Mucosa of gallbladder (tissue), 1 donor: ENCODE measurements around the gene ABHD2. TPM values are rescaled to one million over a fixed set of nuclear protein-coding genes. Genes with fewer than 3 reads are reported as not detected.
"Not testable (repeated sequence)": the region's sequence is repeated elsewhere in the genome, so short reads cannot be mapped to it uniquely, and the experiment has no call there.

Experiments used
- DNase-seq: peaks from one replicate; pipeline ENCODE4 v3.0.0-alpha.2; 2020; ENCODE audit warnings: low spot score
- total RNA-seq: library from RNA; stranded (reverse); gene quantifications from one replicate; pipeline ENCODE4 v1.2.1, GENCODE V29; 2021
- donor health status: DM: no; HTN: no; CAD: no.

Gene ABHD2
- 430 TPM for total RNA-seq

DNA sequence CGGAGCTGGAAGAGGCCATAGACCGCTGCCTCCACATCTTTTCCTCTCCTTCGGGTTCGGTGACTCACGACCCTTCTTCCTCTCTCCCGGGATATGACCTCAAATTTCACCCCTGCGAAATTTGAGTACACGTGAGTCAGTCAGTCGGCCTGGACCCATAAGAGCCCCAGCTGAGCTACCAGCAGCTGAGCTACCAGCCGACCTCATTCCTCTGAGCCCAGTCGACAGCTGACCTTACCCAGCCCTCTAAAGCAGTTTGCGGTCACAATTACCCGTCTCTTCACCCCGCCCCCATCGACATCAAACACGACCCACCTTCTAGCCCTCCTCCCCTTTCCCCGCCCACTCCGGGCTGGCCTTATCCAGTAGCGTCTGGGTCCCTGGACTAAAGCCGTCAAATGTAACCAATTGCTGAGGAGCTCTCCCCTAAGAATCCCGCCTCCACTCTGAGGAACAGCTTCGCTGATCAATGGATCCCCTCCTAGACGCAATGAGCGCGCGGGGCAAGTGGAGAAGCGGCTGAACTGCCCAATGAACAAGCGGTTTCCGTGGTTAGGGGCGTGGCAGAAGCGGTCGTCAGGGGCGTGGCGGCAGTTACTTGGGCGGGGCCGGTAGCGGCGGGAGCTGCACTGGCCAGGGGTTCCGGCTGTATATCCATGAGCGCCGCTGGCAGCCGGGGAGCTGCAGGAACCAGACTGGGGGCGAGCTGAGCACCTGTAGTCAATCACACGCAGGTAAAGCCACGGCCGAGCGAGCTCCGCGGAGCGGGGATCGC, at the start of gene ABHD2:
TSS of gene ABHD2 (plus strand) at position 627 of the 775 bp plus-strand sequence. CDS start 27,872 bp downstream, outside the sequence.
- peak; percentile 99 for DNase-seq

DNA sequence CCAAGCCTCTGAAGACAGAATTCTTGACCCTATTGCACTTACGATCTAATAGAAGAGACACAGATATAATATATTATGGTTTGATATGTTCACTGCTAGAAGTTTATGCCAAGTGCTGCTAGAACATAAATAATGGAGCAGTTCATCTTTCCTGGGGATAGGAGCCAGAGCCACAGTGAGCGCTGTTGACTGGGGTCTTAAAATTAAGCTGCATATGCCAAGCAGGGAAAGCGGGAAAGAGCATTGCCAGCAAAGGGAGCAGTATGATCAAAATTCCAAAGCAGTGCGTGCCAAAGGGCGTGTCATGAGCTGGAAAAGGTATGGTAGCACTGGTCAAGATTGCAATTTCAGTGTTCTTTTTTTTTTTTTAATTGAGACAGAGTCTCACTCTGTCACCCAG, 49.1 kb upstream of the ABHD2 start:
- no peak for DNase-seq

DNA sequence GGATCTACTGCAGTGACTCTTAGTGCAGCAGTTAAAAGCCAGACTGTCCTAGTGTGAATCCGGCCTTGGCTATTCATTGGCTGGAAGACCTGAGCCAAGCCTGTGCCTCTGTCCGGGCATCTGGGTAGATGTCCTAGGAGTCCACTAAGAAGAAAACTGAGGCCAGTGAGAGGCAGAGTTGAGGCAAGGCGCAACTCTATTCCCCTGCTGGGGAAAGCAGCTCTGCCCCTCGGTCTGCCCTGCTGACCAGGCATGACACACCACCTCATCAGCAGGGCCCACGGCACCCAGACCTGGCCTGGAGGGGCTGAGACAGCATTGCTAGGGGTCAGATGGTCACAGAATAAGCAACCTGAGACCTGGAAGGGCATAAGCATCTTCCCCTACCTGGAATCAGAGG, 46.7 kb upstream of the ABHD2 start:
- DNase-seq = no peak

- DNase-seq = no peak
Measured at GRCh38 chr15:89042387-89042786, 45.9 kb upstream of the ABHD2 start.

DNA sequence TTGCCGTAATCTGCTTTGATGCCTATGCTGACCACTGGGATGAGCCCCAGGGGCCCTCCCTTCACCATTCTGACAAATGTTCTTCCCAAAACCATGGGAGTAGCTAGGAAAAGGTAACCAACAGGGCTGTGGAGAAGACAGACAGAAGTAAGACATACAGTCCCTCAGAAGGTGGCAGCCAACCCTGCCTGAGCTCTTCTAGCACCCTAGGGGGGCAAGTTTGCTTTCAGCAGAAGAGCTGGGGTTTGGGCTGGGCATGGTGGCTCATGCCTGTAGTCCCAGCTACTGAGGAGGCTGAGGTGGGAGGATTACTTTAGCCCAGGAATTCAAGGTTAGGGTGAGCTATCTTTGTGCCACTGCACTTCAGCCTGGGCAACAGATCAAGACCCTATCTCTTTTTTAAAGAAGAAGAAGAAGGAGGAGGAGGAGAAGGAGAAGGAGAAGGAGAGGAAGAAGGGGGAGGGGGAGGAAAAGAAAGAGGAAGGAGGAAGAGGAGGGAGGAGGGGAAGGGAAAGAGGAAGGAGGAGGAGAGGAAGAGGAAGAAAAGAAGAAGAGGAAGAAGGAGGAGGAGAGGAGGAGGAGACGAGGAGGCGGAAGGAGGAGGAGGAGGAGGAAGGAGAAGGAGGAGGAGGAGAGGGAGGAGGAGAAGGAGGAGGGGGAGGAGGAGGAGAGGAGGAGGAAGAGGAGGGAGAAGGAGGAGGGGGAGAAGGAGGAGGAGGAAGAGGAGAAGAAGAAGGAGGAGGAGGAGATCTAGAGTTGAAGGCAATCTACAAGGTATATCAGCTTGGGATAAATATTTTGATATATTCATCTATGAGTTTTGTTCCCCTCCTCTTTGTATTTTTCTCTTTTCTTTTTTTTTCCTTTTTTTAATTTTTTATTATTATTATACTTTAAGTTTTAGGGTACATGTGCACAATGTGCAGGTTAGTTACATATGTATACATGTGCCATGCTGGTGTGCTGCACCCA, 44.9 kb upstream of the ABHD2 start:
- DNase-seq = no peak

DNA sequence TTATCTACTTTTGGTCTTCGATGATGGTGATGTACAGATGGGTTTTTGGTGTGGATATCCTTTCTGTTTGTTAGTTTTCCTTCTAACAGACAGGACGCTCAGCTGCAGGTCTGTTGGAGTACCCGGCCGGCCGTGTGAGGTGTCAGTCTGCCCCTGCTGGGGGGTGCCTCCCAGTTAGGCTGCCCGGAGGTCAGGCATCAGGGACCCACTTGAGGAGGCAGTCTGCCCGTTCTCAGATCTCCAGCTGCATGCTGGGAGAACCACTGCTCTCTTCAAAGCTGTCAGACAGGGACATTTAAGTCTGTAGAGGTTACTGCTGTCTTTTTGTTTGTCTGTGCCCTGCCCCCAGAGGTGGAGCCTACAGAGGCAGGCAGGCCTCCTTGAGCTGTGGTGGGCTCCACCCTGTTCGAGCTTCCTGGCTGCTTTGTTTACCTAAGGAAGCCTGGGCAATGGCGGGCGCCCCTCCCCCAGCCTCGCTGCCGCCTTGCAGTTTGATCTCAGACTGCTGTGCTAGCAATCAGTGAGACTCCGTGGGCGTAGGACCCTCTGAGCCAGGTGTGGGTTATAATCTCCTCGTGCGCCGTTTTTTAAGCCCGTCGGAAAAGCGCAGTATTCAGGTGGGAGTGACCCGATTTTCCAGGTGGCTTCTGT, 39.1 kb upstream of the ABHD2 start:
- not testable (repeated sequence) for DNase-seq

DNA sequence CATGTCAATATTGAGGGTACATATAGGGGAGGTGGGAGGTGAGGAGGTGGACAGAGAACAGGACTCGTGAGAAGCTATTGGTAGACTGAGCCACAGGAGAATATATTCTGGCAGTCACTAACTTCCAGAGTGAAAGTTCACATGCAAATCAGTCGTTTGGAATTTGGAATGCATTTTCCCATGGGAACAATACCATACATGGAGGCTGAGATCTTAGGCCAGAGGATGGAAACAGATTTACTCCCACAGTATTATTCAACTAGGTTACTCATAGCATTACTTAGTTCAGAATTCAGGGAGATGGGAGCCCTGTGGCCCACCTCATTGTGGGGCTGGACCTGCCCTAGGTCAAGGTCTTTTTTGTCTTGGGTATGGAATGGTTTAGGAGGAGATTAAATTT, 36.4 kb upstream of the ABHD2 start:
- no peak for DNase-seq

DNA sequence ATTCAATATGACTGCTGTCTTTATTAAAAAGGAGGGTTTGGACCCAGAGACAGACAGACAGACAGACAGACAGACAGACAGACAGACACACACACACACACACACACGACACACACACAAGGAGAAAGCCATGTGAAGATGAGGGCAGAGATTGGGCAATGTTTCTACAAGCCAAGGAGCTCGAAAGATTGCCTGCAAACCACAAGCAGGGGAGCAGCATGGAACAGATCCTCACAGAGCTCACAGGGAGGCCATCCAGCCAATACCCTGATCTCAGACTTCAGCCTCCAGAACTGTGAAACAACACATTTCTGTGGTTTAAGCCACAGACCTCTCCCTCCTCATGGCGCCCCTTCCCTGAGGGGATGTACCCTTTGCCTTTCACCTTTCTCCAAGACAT, 35.8 kb upstream of the ABHD2 start:
- DNase-seq = no peak

- no peak for DNase-seq
Measured at GRCh38 chr15:89054873-89055272, 33.4 kb upstream of the ABHD2 start.

DNA sequence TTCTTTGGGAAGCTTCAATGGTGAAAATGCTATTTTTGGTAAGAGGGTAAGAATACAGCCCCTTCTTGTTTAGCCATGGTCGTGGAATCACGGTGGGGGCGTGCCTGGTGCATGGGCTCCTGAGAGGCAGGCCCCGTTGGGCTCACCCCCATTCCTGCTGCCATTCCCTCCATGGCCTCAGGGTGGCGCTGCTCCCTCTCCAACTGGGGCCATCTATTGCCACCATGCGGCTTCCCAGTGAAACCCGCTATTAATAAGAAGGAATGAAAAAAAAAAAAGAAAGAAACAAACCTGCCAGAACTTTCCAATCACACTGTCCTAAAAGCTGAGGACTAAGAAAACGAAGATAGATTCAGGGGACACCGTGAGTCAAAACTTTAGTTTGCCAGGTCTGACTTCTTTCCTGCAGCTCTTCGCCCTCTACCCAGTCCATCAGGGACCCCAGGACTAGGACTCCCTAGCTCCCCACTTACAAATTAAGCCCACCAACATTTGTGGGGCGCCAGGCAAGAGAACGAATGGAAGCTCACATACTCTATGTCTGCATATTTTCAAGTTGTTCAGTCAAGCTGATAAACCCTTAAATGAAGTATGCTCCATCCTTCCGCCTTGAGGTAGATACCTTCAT, 30.6 kb upstream of the ABHD2 start:
- DNase-seq = peak; percentile 83

DNA sequence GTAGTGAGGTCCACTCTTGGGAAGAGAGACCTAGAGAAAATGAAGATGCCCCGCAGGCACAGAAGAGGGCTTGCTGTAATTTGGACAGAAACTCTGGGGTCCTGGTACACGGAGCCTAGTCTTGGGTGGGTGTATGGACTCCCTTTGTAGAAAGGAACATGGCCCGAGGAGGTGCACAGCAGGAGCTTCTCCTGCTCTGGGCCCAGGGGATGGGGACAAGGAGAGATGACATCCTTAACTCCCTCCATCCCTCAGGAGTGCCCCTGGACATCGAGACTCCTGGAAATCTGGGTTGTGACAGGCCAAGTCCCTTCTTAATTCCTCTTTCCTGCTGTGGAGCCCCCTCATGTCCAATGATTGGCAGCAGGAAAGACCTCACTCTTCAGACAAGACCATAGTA, 29.9 kb upstream of the ABHD2 start:
- no peak for DNase-seq

DNA sequence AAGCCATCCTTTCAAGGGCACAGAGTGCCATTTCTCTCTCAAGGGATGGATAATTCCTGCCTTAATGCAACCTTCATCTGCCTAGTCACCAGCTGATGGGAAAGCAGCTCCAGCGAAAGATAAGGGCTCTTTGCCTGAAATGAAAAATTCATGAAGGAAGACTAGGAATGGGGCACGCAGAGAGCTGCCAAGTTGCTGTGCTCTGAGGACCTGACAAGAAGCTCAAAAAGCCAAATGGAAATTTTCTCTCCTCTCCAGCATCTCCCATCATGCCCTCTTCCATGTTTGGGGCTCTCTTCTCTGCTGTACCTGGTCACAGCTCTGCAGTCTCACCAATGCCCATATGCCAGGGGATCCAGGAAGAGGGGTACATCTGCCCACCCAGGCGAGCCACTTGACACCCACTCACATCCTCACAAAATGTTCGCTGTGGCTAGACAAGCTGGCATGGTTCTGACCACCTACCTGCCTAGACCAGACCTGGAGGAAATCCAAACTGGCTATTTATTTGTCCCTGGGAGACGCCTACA, 29.3 kb upstream of the ABHD2 start:
- DNase-seq = no peak

GRCh38 chr15:89066280-89066679, 22.0 kb upstream of the ABHD2 start:
- DNase-seq = no peak

DNA sequence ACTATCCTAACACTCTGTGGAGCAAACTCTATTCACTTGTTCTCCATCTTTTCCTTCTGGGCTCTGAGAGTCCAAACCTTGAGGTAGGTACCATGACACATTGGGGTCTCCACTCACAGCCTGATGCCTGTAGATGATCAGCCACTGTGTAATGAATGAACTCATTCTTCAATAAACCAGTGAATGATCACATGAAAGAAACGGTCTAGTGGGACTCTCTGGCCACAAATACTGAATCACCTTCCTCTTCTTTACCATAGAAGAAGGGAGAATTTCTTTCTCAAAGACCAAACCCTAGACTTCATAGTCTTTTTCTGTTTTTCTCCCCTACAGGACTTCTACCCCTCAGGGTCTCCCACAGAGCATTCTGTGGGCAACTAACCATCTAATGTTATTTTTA, 20.5 kb upstream of the ABHD2 start:
- no peak for DNase-seq

GRCh38 chr15:89068325-89068784, 19.9 kb upstream of the ABHD2 start:
- peak; percentile 28 for DNase-seq

DNA sequence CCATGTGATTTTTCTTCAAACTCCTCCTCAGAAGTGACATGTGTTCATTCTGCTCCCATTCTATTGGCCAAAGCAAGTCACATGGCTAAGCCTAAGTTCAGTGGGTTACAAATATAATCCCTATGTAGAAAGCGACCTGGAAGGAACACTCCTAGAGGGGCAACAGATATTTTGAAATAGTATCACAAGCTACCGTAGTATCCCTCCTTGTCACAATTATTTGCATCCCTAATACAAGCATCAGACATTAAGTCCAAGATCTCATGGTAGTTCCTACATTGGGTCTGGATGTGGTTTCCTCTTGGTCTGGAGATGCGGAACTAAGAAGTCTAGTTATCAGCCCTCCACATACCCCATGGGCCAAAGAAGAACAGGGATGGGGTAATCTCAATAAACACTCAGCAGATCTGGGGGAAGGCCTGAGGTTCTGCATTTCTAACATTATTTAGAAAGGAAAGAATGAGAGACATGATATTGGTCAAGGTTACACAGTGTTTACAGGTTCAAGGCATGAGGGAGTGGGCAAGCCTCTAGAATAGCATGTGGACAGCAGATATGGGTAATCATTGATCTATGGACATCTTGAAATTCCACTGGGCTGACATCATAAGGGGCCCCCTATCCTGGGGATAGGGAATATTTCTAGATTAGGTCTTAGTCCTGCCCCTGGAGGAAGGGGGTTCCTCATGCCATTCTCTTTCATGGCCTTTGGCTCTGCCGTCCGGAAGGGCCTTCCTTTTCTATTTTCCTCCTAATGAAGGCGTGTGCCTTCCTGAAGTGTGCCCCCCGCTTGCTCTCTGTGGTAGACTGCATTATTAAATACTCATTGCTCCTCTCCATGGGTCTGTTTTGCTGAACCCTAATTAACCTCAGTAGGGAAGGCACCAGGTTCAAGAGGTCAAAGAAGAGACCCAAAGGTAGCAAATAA, 17.8 kb upstream of the ABHD2 start:
- DNase-seq = no peak

DNA sequence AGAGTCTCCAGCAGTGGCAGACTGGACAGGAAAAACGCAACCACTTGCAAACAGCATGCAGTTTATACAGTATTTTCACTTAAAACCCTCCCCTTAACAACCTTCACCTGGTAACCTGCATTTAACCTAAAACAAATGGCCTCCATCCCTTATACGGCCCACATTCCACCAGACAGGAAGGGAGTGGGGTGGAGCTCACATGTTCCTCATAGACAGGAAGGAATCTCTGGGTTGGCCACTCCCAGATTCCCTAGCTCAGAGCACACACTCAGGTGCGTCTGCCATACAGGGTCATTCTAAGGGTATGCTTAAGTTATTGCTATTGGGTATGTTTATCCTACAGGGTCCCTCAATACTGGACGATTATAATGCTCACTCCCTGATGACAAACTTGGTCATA, 16.8 kb upstream of the ABHD2 start:
- DNase-seq = no peak

DNA sequence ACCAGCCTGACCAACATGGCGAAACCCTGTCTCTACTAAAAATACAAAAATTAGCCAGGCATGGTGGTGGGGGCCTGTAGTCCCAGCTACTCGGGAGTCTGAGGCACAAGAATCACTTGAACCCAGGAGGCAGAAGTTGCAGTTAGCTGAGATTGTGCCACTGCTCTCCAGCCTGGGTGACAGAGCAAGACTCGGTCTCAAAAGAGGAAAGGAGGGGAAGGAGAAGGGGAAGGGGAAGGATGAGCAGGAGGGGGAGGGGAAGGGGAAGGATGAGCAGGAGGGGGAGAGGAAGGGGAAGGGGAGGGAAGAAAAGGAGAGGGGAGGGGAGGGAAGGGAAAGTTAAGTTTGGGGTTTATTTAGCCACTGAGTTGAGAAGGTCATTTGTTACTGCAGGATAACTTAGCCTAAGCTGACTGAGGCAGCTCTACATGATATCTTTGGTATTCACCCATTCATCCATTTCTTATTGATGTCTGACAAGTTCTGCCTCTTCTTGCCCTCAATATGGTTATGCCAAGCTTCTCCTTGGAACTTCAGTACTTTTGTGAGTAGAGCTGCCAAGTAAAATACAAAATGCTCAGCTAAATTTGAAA, 15.9 kb upstream of the ABHD2 start:
- no peak for DNase-seq

DNA sequence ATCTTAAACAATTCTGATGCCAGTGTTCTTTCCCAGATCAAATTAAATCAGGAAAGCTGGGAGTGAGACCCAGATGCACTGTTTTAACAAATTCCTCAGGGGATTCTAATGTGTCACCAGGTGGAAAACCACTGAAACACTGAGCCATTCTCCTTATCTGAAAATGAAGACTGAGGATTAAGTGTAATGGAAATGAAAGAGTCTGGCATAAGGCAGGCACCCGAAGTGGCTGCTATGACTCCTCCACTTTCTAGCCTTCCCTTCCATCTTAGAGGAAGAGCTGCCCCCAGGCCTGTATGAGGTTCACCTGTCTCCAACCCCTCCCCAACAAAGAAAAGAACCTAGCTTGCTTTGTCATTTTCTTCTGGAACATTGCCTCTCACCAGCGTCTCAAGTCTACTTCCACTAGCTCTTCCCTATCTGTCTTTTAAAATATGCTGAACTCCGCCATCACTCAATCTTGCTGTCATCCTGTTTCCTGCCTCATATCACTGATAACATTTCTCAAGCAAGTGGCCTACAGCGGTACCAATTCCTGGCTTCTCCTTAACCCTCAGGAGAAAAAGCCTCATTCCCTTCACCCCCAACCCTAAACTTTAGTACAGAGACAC, 13.7 kb upstream of the ABHD2 start:
- DNase-seq = no peak
